Loucy (cell line): ENCODE data around the gene CFAP58.

Experiments
- H2AFZ ChIP-seq: fragments of 200-600 bp; sonication (generic); 2 replicates; pipeline ENCODE4 v1.6.0; 2016; ENCODE audit warnings: antibody characterized with exemption, mild to moderate bottlenecking, low read length, moderate library complexity
- H3F3A ChIP-seq: fragments of 200-600 bp; 2 replicates; pipeline ENCODE4 v1.6.0; 2016; ENCODE audit warnings: antibody characterized with exemption, low read depth, mild to moderate bottlenecking
- H3K27me3 ChIP-seq: fragments of 200-600 bp; sonication (generic); 2 replicates; pipeline ENCODE4 v1.6.1; 2014; ENCODE audit warnings: low read length, mild to moderate bottlenecking; ENCODE audit not compliant: insufficient read depth, poor library complexity, severe bottlenecking
- H3K36me3 ChIP-seq: fragments of 200-600 bp; sonication (generic); 2 replicates; pipeline ENCODE4 v1.6.1; 2016; ENCODE audit warnings: low read length; ENCODE audit not compliant: insufficient read depth
- H3K4me1 ChIP-seq: fragments of 200-600 bp; sonication (generic); 2 replicates; pipeline ENCODE4 v1.5.1; 2014; ENCODE audit warnings: low read length, mild to moderate bottlenecking; ENCODE audit not compliant: insufficient read depth, poor library complexity, severe bottlenecking
- H3K4me2 ChIP-seq: fragments of 200-600 bp; sonication (generic); 2 replicates; pipeline ENCODE4 v1.6.0; 2014; ENCODE audit warnings: antibody characterized with exemption, low read length, low read depth, mild to moderate bottlenecking; ENCODE audit not compliant: poor library complexity, severe bottlenecking
- H3K4me3 ChIP-seq: fragments of 200-600 bp; sonication (generic); 2 replicates; pipeline ENCODE4 v1.5.1; 2014; ENCODE audit warnings: low read length, mild to moderate bottlenecking, mixed read lengths; ENCODE audit not compliant: poor library complexity, severe bottlenecking
- H3K79me2 ChIP-seq: fragments of 200-600 bp; sonication (generic); 2 replicates; pipeline ENCODE4 v1.6.1; 2014; ENCODE audit warnings: low read length; ENCODE audit not compliant: insufficient read depth
- H3K9ac ChIP-seq: fragments of 200-600 bp; sonication (generic); 2 replicates; pipeline ENCODE4 v1.6.0; 2014; ENCODE audit warnings: mild to moderate bottlenecking, low read depth, low read length, moderate library complexity; ENCODE audit not compliant: poor library complexity, severe bottlenecking
- H3K9me2 ChIP-seq: fragments of 200-600 bp; sonication (generic); replicated peaks from 2 replicates; pipeline ENCODE4 v1.6.1; 2016; ENCODE audit warnings: low read depth, low read length, mixed read lengths
- H3K9me3 ChIP-seq: fragments of 200-600 bp; sonication (generic); 2 replicates; pipeline ENCODE4 v1.6.1; 2014; ENCODE audit warnings: mild to moderate bottlenecking, antibody characterized with exemption, low read length, low read depth; ENCODE audit not compliant: insufficient read depth
- H4K20me1 ChIP-seq: fragments of 200-600 bp; sonication (generic); 2 replicates; pipeline ENCODE4 v1.6.0; 2014; ENCODE audit warnings: antibody characterized with exemption, low read length, mild to moderate bottlenecking; ENCODE audit not compliant: insufficient read depth, poor library complexity, severe bottlenecking
- EZH2phosphoT487 ChIP-seq: fragments of 200-600 bp; IDR thresholded peaks from 2 replicates; pipeline ENCODE4 v1.6.1; 2018; ENCODE audit warnings: antibody characterized with exemption, mild to moderate bottlenecking, moderate library complexity, borderline replicate concordance
- TF ChIP-seq, protein P1 (sequence below): fragments of 200-600 bp; sonication (generic); conservative IDR thresholded peaks from 2 replicates; pipeline ENCODE4 v1.5.1; 2014; ENCODE audit warnings: mild to moderate bottlenecking, antibody characterized with exemption, low read length

Gene CFAP58

DNA sequence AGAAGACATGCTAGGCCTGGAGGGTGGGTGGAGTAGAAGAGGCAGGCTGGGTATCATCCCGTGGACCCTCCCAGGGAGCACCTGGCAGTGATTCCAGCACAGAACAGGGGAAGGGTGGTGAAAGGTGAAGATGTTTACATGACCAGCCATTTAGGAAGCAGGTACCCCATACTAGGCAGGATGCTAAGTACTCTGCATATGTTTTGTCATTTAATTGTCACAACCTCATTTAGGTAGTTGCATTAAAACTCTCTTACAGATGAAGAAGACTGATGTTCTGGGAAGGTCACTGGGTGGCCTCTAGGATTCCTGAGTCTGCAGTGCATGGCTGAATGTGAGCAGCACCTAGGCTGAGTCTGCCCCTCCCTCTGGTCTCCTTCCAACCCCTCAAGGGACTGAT lies 30.5 kb upstream of the CFAP58 start:
- Histone ChIP-seq H3K4me1 (peaks cover 73% of the 10 kb centered on the region), H4K20me1 (peaks cover 87% of the 10 kb centered on the region), H2AFZ (no peak overlapping the region), H3K4me3 (peak overlapping the region; percentile 42), H3K27me3 (no peaks in the 10 kb centered on the region), H3K4me2 (peak overlapping the region; percentile 85), H3K9me3 (no peaks in the 10 kb centered on the region), H3F3A (no peaks in the 10 kb centered on the region), H3K9ac (peak overlapping the region; percentile 23), H3K79me2 (peaks cover 100% of the 10 kb centered on the region), H3K36me3 (no peaks in the 10 kb centered on the region; the same call in 1 of the 2 replicates), H3K9me2 (no peaks in the 10 kb centered on the region)
- TF ChIP-seq, protein P1, sequence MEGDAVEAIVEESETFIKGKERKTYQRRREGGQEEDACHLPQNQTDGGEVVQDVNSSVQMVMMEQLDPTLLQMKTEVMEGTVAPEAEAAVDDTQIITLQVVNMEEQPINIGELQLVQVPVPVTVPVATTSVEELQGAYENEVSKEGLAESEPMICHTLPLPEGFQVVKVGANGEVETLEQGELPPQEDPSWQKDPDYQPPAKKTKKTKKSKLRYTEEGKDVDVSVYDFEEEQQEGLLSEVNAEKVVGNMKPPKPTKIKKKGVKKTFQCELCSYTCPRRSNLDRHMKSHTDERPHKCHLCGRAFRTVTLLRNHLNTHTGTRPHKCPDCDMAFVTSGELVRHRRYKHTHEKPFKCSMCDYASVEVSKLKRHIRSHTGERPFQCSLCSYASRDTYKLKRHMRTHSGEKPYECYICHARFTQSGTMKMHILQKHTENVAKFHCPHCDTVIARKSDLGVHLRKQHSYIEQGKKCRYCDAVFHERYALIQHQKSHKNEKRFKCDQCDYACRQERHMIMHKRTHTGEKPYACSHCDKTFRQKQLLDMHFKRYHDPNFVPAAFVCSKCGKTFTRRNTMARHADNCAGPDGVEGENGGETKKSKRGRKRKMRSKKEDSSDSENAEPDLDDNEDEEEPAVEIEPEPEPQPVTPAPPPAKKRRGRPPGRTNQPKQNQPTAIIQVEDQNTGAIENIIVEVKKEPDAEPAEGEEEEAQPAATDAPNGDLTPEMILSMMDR = no peak
- TF ChIP-seq EZH2phosphoT487 = no peak

DNA sequence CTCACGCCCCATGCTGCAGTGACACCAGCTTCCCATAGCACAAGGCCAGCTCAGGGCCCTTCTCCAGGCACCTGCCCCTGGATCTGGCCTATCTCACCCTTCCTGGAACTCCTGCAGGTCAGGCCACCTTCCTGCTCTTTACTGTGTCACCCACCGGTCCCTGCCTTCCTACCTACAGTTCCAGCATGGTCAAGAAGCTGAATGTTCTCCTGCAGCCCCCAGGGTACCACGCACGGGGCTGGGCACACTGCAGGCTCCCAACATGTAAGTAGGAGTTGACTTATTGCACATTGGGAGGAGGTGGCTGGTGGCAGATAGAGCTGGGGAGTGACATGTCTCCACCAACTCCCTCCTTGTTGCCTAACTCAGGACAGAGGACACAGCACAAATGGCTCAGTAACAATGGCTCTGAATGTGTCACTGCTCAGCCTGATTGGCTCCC lies 29.9 kb upstream of the CFAP58 start:
- peak overlapping the region; percentile 23 for H3K9ac ChIP-seq
- no peaks in the 10 kb centered on the region; the same call in 1 of the 2 replicates for H3K36me3 ChIP-seq
- TF ChIP-seq EZH2phosphoT487 = no peak
- TF ChIP-seq, protein P1 = no peak
- peak overlapping the region; percentile 85 for H3K4me2 ChIP-seq
- peaks cover 100% of the 10 kb centered on the region for H3K79me2 ChIP-seq
- H3F3A ChIP-seq = no peaks in the 10 kb centered on the region
- no peaks in the 10 kb centered on the region for H3K9me2 ChIP-seq
- H3K9me3 ChIP-seq = no peaks in the 10 kb centered on the region
- no peaks in the 10 kb centered on the region for H3K27me3 ChIP-seq
- H2AFZ ChIP-seq = no peak overlapping the region
- H3K4me3 ChIP-seq = no peak overlapping the region
- H4K20me1 ChIP-seq = peaks cover 83% of the 10 kb centered on the region
- H3K4me1 ChIP-seq = peaks cover 80% of the 10 kb centered on the region

DNA sequence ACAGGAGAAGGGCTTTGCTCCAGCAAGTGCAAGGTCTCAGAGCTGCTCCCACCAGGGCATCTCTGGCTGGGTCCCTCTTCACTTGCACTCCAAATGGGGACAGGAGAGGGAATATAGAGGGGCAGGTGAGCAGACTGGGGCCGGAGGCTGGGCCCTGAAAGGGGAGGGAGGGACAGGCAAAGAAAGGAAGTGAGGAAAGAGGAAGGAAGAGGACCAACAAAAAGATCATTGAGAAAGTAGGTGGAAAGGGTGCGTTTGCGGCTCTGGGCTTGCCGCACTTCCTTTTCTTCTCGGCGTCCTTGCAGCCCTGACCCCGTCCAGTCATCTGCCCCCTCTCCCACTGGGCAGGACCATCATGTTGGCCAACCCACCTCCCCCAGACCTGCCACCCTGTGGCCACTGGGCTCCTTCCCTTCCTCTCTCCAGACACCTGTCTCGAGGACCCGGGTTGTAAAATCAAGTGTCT lies 29.4 kb upstream of the CFAP58 start:
- H3K79me2 ChIP-seq = peaks cover 100% of the 10 kb centered on the region
- no peak overlapping the region for H2AFZ ChIP-seq
- no peak for TF ChIP-seq EZH2phosphoT487
- TF ChIP-seq, protein P1 = no peak
- H3K4me2 ChIP-seq = peak overlapping the region; percentile 85
- peak overlapping the region; percentile 23 for H3K9ac ChIP-seq
- H3K9me2 ChIP-seq = no peaks in the 10 kb centered on the region
- H3K9me3 ChIP-seq = no peaks in the 10 kb centered on the region
- H4K20me1 ChIP-seq = peaks cover 79% of the 10 kb centered on the region
- H3K4me1 ChIP-seq = peaks cover 85% of the 10 kb centered on the region
- H3K27me3 ChIP-seq = no peaks in the 10 kb centered on the region
- H3K4me3 ChIP-seq = no peak overlapping the region
- H3F3A ChIP-seq = no peaks in the 10 kb centered on the region
- no peaks in the 10 kb centered on the region; the same call in 1 of the 2 replicates for H3K36me3 ChIP-seq
